ENCODE measurements around the gene PLCH1. TPM values are rescaled to one million over a fixed set of nuclear protein-coding genes. Genes with fewer than 3 reads are reported as not detected.

PLCH1 gene
- total and polyA plus RNA-seq, 9 of the 15 experiments (the other 6 are each of a cell fraction or from before 2014, with no cell fraction given): 0.17 to 0.62 (median 0.40) TPM

DNA sequence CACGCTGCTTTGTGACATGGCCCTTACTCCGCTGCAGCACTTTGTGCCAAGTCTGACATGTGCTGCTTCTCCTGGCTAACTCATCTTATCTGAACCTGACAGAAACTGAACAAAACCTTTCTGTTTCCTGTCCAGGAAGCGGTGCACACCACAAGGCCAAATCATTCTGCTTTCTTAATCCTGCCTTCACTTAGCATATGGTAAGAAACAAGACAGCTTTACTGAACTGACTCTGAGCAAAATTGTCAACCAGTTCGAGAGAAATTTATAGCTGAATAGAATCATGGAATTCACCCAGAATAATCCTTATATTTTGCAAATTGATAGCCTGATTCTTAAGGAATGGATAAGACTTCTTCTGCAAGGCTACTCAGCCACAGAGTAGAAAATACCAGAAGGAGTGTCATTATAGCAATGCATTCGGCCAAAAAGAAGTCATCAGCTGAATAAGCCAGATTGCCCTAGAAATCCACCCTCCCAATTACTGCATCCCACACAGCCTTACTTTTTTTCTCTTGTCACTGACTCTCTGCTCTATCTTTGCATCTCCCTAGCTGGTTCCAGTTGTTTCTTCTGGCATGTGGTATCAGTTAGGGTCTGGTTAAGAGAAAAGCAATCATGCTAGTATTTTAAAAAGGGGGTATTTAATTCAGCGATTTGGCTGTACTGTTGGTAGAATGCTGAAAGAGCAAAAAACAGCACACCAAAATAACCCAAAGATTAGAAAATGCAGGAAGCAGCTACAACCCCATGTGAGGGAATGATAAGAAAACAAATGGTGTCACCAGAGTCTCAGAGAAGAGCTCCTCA lies 409.8 kb downstream of the PLCH1 start (continued):
- TF ChIP-seq, protein P1, sequence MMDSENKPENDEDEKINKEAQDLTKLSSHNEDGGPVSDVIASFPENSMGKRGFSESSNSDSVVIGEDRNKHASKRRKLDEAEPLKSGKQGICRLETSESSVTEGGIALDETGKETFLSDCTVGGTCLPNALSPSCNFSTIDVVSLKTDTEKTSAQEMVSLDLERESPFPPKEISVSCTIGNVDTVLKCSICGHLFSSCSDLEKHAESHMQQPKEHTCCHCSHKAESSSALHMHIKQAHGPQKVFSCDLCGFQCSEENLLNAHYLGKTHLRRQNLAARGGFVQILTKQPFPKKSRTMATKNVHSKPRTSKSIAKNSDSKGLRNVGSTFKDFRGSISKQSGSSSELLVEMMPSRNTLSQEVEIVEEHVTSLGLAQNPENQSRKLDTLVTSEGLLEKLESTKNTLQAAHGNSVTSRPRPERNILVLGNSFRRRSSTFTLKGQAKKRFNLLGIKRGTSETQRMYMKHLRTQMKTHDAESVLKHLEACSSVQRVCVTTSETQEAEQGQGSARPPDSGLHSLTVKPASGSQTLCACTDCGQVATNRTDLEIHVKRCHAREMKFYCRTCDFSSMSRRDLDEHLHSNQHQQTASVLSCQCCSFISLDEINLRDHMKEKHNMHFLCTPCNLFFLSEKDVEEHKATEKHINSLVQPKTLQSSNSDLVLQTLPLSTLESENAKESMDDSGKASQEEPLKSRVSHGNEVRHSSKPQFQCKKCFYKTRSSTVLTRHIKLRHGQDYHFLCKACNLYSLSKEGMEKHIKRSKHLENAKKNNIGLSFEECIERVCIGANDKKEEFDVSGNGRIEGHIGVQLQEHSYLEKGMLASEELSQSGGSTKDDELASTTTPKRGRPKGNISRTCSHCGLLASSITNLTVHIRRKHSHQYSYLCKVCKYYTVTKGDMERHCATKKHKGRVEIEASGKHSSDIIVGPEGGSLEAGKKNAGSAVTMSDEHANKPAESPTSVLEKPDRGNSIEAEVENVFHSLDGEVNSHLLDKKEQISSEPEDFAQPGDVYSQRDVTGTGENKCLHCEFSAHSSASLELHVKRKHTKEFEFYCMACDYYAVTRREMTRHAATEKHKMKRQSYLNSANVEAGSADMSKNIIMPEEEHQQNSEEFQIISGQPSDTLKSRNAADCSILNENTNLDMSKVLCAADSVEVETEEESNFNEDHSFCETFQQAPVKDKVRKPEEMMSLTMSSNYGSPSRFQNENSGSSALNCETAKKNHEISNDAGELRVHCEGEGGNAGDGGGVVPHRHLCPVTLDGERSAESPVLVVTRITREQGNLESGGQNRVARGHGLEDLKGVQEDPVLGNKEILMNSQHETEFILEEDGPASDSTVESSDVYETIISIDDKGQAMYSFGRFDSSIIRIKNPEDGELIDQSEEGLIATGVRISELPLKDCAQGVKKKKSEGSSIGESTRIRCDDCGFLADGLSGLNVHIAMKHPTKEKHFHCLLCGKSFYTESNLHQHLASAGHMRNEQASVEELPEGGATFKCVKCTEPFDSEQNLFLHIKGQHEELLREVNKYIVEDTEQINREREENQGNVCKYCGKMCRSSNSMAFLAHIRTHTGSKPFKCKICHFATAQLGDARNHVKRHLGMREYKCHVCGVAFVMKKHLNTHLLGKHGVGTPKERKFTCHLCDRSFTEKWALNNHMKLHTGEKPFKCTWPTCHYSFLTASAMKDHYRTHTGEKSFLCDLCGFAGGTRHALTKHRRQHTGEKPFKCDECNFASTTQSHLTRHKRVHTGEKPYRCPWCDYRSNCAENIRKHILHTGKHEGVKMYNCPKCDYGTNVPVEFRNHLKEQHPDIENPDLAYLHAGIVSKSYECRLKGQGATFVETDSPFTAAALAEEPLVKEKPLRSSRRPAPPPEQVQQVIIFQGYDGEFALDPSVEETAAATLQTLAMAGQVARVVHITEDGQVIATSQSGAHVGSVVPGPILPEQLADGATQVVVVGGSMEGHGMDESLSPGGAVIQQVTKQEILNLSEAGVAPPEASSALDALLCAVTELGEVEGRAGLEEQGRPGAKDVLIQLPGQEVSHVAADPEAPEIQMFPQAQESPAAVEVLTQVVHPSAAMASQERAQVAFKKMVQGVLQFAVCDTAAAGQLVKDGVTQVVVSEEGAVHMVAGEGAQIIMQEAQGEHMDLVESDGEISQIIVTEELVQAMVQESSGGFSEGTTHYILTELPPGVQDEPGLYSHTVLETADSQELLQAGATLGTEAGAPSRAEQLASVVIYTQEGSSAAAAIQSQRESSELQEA (IDR thresholded peaks at IDR 0.05; ENCODE audit: low read depth): no peak
- TF ChIP-seq SRSF3 (IDR thresholded peaks at IDR 0.05; ENCODE audit: insufficient read depth, low read length) (no peak), SMAD3 (CRISPR knock-in tag; conservative IDR thresholded peaks at IDR 0.05) (0 out of 2 replicates have a peak, but pooled peaks have one; percentile 20), EHMT2 (IDR thresholded peaks at IDR 0.05) (no peak), ZNF197 (CRISPR knock-in tag; IDR thresholded peaks at IDR 0.05; ENCODE audit: low read depth) (no peak), ZNF146 (CRISPR knock-in tag; IDR thresholded peaks at IDR 0.05; ENCODE audit: unreplicated experiment) (no peak), SRSF7 (optimal IDR thresholded peaks at IDR 0.05; ENCODE audit: low read depth, low read length) (no peak), RNF2 (IDR thresholded peaks at IDR 0.05) (peak; percentile 97), HMG20A (CRISPR knock-in tag; conservative IDR thresholded peaks at IDR 0.05) (no peak), PTTG1 (tag; IDR thresholded peaks at IDR 0.05; ENCODE audit: low read depth) (no peak), STAT5A (IDR thresholded peaks at IDR 0.05; ENCODE audit: borderline replicate concordance, low read length) (peak; percentile 81), XRCC4 (IDR thresholded peaks at IDR 0.05; ENCODE audit: extremely low read depth, insufficient read depth, insufficient read length) (no peak), CBFA2T3 (IDR thresholded peaks at IDR 0.05) (peak; percentile 94), FOXM1 (IDR thresholded peaks at IDR 0.05; ENCODE audit: low read depth) (peak; percentile 65), FOXM1 (CRISPR knock-in tag; IDR thresholded peaks at IDR 0.05; ENCODE audit: low read depth) (no peak), SLC30A9 (CRISPR knock-in tag; IDR thresholded peaks at IDR 0.05) (no peak), SMARCA5 (IDR thresholded peaks at IDR 0.05) (no peak), DMBX1 (CRISPR knock-in tag; IDR thresholded peaks at IDR 0.05; ENCODE audit: borderline replicate concordance) (peak; percentile 93)
- TF ChIP-seq, protein P2, sequence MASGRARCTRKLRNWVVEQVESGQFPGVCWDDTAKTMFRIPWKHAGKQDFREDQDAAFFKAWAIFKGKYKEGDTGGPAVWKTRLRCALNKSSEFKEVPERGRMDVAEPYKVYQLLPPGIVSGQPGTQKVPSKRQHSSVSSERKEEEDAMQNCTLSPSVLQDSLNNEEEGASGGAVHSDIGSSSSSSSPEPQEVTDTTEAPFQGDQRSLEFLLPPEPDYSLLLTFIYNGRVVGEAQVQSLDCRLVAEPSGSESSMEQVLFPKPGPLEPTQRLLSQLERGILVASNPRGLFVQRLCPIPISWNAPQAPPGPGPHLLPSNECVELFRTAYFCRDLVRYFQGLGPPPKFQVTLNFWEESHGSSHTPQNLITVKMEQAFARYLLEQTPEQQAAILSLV (tag; IDR thresholded peaks at IDR 0.05): no peak
- TF ChIP-seq, protein P3, sequence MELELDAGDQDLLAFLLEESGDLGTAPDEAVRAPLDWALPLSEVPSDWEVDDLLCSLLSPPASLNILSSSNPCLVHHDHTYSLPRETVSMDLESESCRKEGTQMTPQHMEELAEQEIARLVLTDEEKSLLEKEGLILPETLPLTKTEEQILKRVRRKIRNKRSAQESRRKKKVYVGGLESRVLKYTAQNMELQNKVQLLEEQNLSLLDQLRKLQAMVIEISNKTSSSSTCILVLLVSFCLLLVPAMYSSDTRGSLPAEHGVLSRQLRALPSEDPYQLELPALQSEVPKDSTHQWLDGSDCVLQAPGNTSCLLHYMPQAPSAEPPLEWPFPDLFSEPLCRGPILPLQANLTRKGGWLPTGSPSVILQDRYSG (tag; conservative IDR thresholded peaks at IDR 0.05; ENCODE audit: low read depth): no peak; the same call in 1 of the 2 replicates

All from K562 (cell line).